Panc1 (cell line): ENCODE measurements around the gene TMEM43.

Experiments
- CTCF ChIP-seq: fragments of 450-650 bp; IDR thresholded peaks from 2 replicates; pipeline ENCODE4 v1.5.1; 2017; ENCODE audit warnings: mild to moderate bottlenecking
- SIN3A ChIP-seq: IDR thresholded peaks from 2 replicates; pipeline ENCODE4 v1.6.1; 2012; ENCODE audit warnings: low read depth, mild to moderate bottlenecking, low read length, moderate library complexity, borderline replicate concordance; ENCODE audit not compliant: insufficient read depth
- TCF7L2 ChIP-seq: IDR thresholded peaks from 2 replicates; pipeline ENCODE4 v1.6.1; 2011; ENCODE audit warnings: mild to moderate bottlenecking, low read depth, low read length, inconsistent platforms

GRCh38 chr3:14097616-14098391, 27.0 kb upstream of the TMEM43 start:
- TF ChIP-seq CTCF, result no peak
- TF ChIP-seq TCF7L2, result no peak
- no peak for TF ChIP-seq SIN3A
